GM12878 (cell line): ENCODE measurements around the gene MICALL1. TPM values are rescaled to one million over a fixed set of nuclear protein-coding genes. Genes with fewer than 3 reads are reported as not detected.

Experiments
- ATAC-seq: fragments of 200-7000 bp; cut with Tn5 transposase; 3 replicates; pipeline ENCODE4 v1.9.1; 2020; ENCODE audit warnings: mild to moderate bottlenecking, moderate library complexity
- BruUV-seq: library from RNA; stranded (reverse); fragments of 400-500 nt; replicated peaks from 2 replicates; lab custom pipeline; 2021; lab: Mats Ljungman, UMichigan
- CTCF ChIA-PET: fragments of 300-600 bp; sonication (Branson Sonifier 250); formaldehyde crosslinking; extraction: SDS; loops from one replicate; lab custom pipeline; 2021; ENCODE audit warnings: inconsistent platforms; lab: Yijun Ruan, JAX
- POLR2A ChIA-PET: fragments of 350-600 bp; formaldehyde crosslinking; extraction: SDS; loops from one replicate; lab custom pipeline; 2021; ENCODE audit warnings: inconsistent platforms; lab: Charles Lee
- RAD21 ChIA-PET: fragments of 300-600 bp; sonication (Branson Sonifier 250); formaldehyde crosslinking; loops from one replicate; lab custom pipeline; 2023; ENCODE audit warnings: antibody characterized with exemption; ENCODE audit not compliant: unreplicated experiment; lab: Charles Lee
- SMC1A ChIA-PET: fragments of 300-600 bp; sonication (Branson Sonifier 250); formaldehyde crosslinking; loops from one replicate; lab custom pipeline; 2023; ENCODE audit not compliant: unreplicated experiment, uncharacterized antibody; lab: Charles Lee
- DNase-seq: peaks from one replicate; pipeline ENCODE4 v3.0.0-alpha.2; 2011; ENCODE audit warnings: low read depth, low spot score
- FAIRE-seq: peaks from 3 replicates; lab custom pipeline; 2011; peaks lifted over from hg19 to GRCh38; lab: Jason Lieb, UNC
- H2AFZ ChIP-seq: 2 replicates; pipeline ENCODE4 v1.6.0; 2011; ENCODE audit warnings: low read depth, low read length, control low read depth; ENCODE audit not compliant: control insufficient read depth
- H3K27ac ChIP-seq: 2 replicates; pipeline ENCODE4 v1.5.1; 2011; ENCODE audit warnings: control low read depth; ENCODE audit not compliant: control insufficient read depth, insufficient read depth
- H3K27me3 ChIP-seq, 2 experiments: replicated peaks in 1 of 2; 2 replicates each; pipeline versions ENCODE4 v1.6.0 to v1.6.1; 2011; ENCODE audit warnings: low read length in 1 of 2; ENCODE audit not compliant: control insufficient read depth in 2 of 2, insufficient read depth in 2 of 2
- H3K36me3 ChIP-seq, 2 experiments: 2 replicates each; pipeline ENCODE4 v1.5.1; 2011; ENCODE audit warnings: low read length in 1 of 2; ENCODE audit not compliant: control insufficient read depth in 2 of 2, insufficient read depth in 2 of 2
- H3K4me1 ChIP-seq: 2 replicates; pipeline ENCODE4 v1.6.1; 2011; ENCODE audit warnings: mild to moderate bottlenecking, low read length, moderate library complexity, mixed read lengths; ENCODE audit not compliant: control insufficient read depth, insufficient read depth
- H3K4me2 ChIP-seq: 2 replicates; pipeline ENCODE4 v1.6.0; 2011; ENCODE audit warnings: control low read depth; ENCODE audit not compliant: control insufficient read depth, insufficient read depth
- H3K4me3 ChIP-seq: fragments of 200-600 bp; sonication (generic); 2 replicates; pipeline ENCODE4 v1.5.1; 2016
- H3K79me2 ChIP-seq: 2 replicates; pipeline ENCODE4 v1.6.0; 2011; ENCODE audit warnings: low read length; ENCODE audit not compliant: control insufficient read depth, insufficient read depth
- H3K9ac ChIP-seq: 2 replicates; pipeline ENCODE4 v1.8.0; 2011; ENCODE audit warnings: low read length, control low read depth, mixed read lengths; ENCODE audit not compliant: control insufficient read depth, insufficient read depth
- H3K9me3 ChIP-seq: replicated peaks from 3 replicates; pipeline ENCODE4 v1.5.1; 2011; ENCODE audit warnings: mild to moderate bottlenecking, low read length; ENCODE audit not compliant: control insufficient read depth, insufficient read depth
- H4K20me1 ChIP-seq: 2 replicates; pipeline ENCODE4 v1.6.0; 2011; ENCODE audit not compliant: control insufficient read depth, insufficient read depth
- ATF3 ChIP-seq: IDR thresholded peaks from 2 replicates; pipeline ENCODE4 v1.6.1; 2011; ENCODE audit warnings: low read depth, mild to moderate bottlenecking, low read length, moderate library complexity, borderline replicate concordance; ENCODE audit errors: extremely low read depth
- BCL3 ChIP-seq: IDR thresholded peaks from 2 replicates; pipeline ENCODE4 v1.6.1; 2011; ENCODE audit warnings: borderline replicate concordance, low read depth, mild to moderate bottlenecking, moderate library complexity, low read length; ENCODE audit not compliant: insufficient read depth, poor library complexity, severe bottlenecking
- BMI1 ChIP-seq: fragments of 450-650 bp; IDR thresholded peaks from 2 replicates; pipeline ENCODE4 v1.6.1; 2016; ENCODE audit warnings: mild to moderate bottlenecking, moderate library complexity, borderline replicate concordance
- ESRRA ChIP-seq: IDR thresholded peaks from 2 replicates; pipeline ENCODE4 v1.6.1; 2012; ENCODE audit warnings: mild to moderate bottlenecking, low read length, improper control_type of control experiment
- FOXK2 ChIP-seq: fragments of 450-650 bp; IDR thresholded peaks from 2 replicates; pipeline ENCODE4 v1.6.1; 2017; ENCODE audit warnings: mild to moderate bottlenecking, moderate library complexity
- NBN ChIP-seq: fragments of 450-650 bp; IDR thresholded peaks from 2 replicates; pipeline ENCODE4 v1.6.1; 2016
- NFIC ChIP-seq: IDR thresholded peaks from 2 replicates; pipeline ENCODE4 v1.6.1; 2012; ENCODE audit warnings: low read depth, mild to moderate bottlenecking, inconsistent platforms, low read length, moderate library complexity
- NFXL1 ChIP-seq: fragments of 450-650 bp; IDR thresholded peaks from 2 replicates; pipeline ENCODE4 v1.6.1; 2017; ENCODE audit warnings: antibody characterized with exemption, mild to moderate bottlenecking, borderline replicate concordance
- NRF1 ChIP-seq: conservative IDR thresholded peaks from 2 replicates; pipeline ENCODE4 v1.6.1; 2011; ENCODE audit warnings: mild to moderate bottlenecking, low read depth, low read length, improper control_type of control experiment
- RELA ChIP-seq: fragments of 450-650 bp; IDR thresholded peaks from 2 replicates; pipeline ENCODE4 v1.8.0; 2014; ENCODE audit warnings: borderline replicate concordance; ENCODE audit not compliant: partially characterized antibody
- SKIL ChIP-seq: fragments of 450-650 bp; IDR thresholded peaks from 2 replicates; pipeline ENCODE4 v1.6.1; 2017; ENCODE audit warnings: mild to moderate bottlenecking, low read depth, inconsistent platforms; ENCODE audit not compliant: poor library complexity, severe bottlenecking
- STAT3 ChIP-seq: IDR thresholded peaks from 2 replicates; pipeline ENCODE4 v1.6.1; 2011; ENCODE audit warnings: low read depth, low read length, improper control_type of control experiment
- WRNIP1 ChIP-seq: IDR thresholded peaks from 2 replicates; pipeline ENCODE4 v1.6.1; 2011; ENCODE audit warnings: low read depth, low read length, improper control_type of control experiment, borderline replicate concordance
- ZNF687 ChIP-seq: fragments of 450-650 bp; IDR thresholded peaks from 2 replicates; pipeline ENCODE4 v1.6.1; 2017; ENCODE audit warnings: mild to moderate bottlenecking, moderate library complexity
- WGBS: methylation state at CpG from one replicate; pipeline ENCODE4 v1.1.6; 2016; ENCODE audit warnings: low lambda C conversion rate; ENCODE audit not compliant: insufficient replicate concordance, insufficient coverage; ENCODE audit errors: missing lambda C conversion rate; 5-methylcytosine and 5-hydroxymethylcytosine counted together
- in situ Hi-C: fragments of 300-500 bp; cut with MboI; formaldehyde crosslinking; loops from 9 replicates; pipeline ENCODE4 v1.14.3; 2018; ENCODE audit warnings: mixed read lengths
- intact Hi-C: fragments of 100-400 bp; cut with micrococcal nuclease; formaldehyde crosslinking; loops from one replicate; pipeline ENCODE4 v1.14.2; 2022; ENCODE audit not compliant: unreplicated experiment
- polyA plus RNA-seq, 11 experiments: library from polyadenylated mRNA; depleted of rRNA in 4 of 11; unstranded in 6 of 11; stranded (reverse) in 5 of 11; fragments of >200 nt; fragmentation: Nextera tagmentation in 4 of 11; fragmentation: Illumina TruSeq in 1 of 11; extraction: Ambion mirVana in 4 of 11; extraction: Trizol in 1 of 11; gene quantifications; 1 replicate in 1 of 11; 2 replicates in 10 of 11; pipeline versions ENCODE4 v1.2.1 to v1.2.3, GENCODE V29; 2011 to 2016; ENCODE audit warnings: inconsistent platforms in 2 of 11, missing spikeins in 2 of 11, low read depth in 1 of 11
- total RNA-seq, 4 experiments: library from RNA; depleted of rRNA in 3 of 4; stranded (reverse); fragments of >200 nt in 3 of 4; fragmentation: Illumina TruSeq in 1 of 4; extraction: Trizol in 1 of 4; gene quantifications; 2 replicates each; pipeline versions ENCODE4 v1.2.1 to v1.2.3, GENCODE V29; 2013 to 2021

The MICALL1 gene
- total and polyA plus RNA-seq, 10 of the 15 experiments (the other 5 are each of a cell fraction or from before 2014, with no cell fraction given), result 0.72 to 30.7 (median 7.8) TPM

- TF ChIP-seq ZNF687, result no peak
- TF ChIP-seq STAT3, result no peak
- no peak for TF ChIP-seq NFXL1
- TF ChIP-seq WRNIP1, result no peak
- TF ChIP-seq ATF3, result no peak
- no peak for TF ChIP-seq RELA
Measured at GRCh38 chr22:37932401-37932800, 26.3 kb downstream of the MICALL1 start (continued).

- FAIRE-seq, result no peak
- ChIA-PET CTCF (interaction anchor here (0.6 to 3.3 kb wide), 12 partner anchors 16 to 672 kb away, joined by 3 to 13 read pairs (median 4); partner anchors contain the start of gene MICALL1), POLR2A (no interaction called here), SMC1A (no interaction called here), RAD21 (interaction anchor here (1.0 kb wide), 1 partner anchor 115 kb away, joined by 3 read pairs; no protein-coding TSS in a partner anchor)
- no peak for ATAC-seq
- Histone ChIP-seq H3K27me3 (no peaks in the 10 kb centered on the region), H4K20me1 (no peaks in the 10 kb centered on the region), H3K27ac (no peak overlapping the region), H3K4me1 (peaks cover 10% of the 10 kb centered on the region), H3K4me2 (no peak overlapping the region), H3K9ac (no peak overlapping the region), H3K4me3 (no peak overlapping the region), H3K36me3 (peaks cover 0 to 7% of the 10 kb centered on the region in 2 experiments; a peak in 3 of 4 replicates), H3K79me2 (no peaks in the 10 kb centered on the region), H3K9me3 (no peaks in the 10 kb centered on the region), H2AFZ (no peak overlapping the region)
- no peak for DNase-seq
- in situ Hi-C loops, result no loop called here
- intact Hi-C loops, result loop anchor here (5.0 to 10.0 kb wide), 3 partner anchors 46 to 398 kb away; no protein-coding TSS in a partner anchor
- 72% methylated on average over 21 of the region's 21 CpGs for WGBS
- no TSS peak for BruUV-seq
- TF ChIP-seq NRF1 (no peak), NFIC (no peak), ESRRA (no peak), BMI1 (no peak), BCL3 (no peak), FOXK2 (no peak), NBN (no peak), SKIL (no peak)
Measured at GRCh38 chr22:37932821-37933578, 26.9 kb downstream of the MICALL1 start.
